Subcutaneous abdominal adipose tissue (tissue), 5 donors: ENCODE measurements around the gene CEMIP2.
"Not testable (repeated sequence)": the region's sequence is repeated elsewhere in the genome, so short reads cannot be mapped to it uniquely, and the experiment has no call there.

Experiments used
- H3K27ac ChIP-seq: one replicate; pipeline ENCODE4 v1.7.0; 2013; ENCODE audit warnings: low read depth, mild to moderate bottlenecking, inconsistent platforms, low read length, moderate library complexity
- H3K27me3 ChIP-seq, 5 donors: one replicate each; pipeline ENCODE4 v1.7.0; 2013; ENCODE audit warnings: low read length in 5 of 5, inconsistent platforms in 1 of 5; ENCODE audit not compliant: control insufficient read depth in 5 of 5, insufficient read depth in 4 of 5
- H3K36me3 ChIP-seq, 5 donors: one replicate each; pipeline ENCODE4 v1.7.0; 2013; ENCODE audit warnings: low read length in 5 of 5; ENCODE audit not compliant: control insufficient read depth in 5 of 5, insufficient read depth in 5 of 5
- H3K4me1 ChIP-seq, 5 donors: one replicate each; pipeline ENCODE4 v1.7.0; 2013; ENCODE audit warnings: low read length in 5 of 5, mild to moderate bottlenecking in 3 of 5, moderate library complexity in 1 of 5; ENCODE audit not compliant: control insufficient read depth in 5 of 5, insufficient read depth in 5 of 5
- H3K4me3 ChIP-seq, 5 donors: one replicate each; pipeline ENCODE4 v1.7.0; 2013; ENCODE audit warnings: low read length in 5 of 5, low read depth in 1 of 5
- H3K9ac ChIP-seq, 5 donors: one replicate each; pipeline ENCODE4 v1.7.0; 2013; ENCODE audit warnings: low read length in 5 of 5, mild to moderate bottlenecking in 4 of 5, moderate library complexity in 3 of 5
- H3K9me3 ChIP-seq, 5 donors: one replicate each; pipeline ENCODE4 v1.7.0; 2013; ENCODE audit warnings: low read length in 5 of 5; ENCODE audit not compliant: control insufficient read depth in 5 of 5
- donor health status: healthy.
- donor health status: healthy.
- donor health status: healthy.
- donor health status: healthy.
- donor health status: healthy.

The CEMIP2 gene

DNA sequence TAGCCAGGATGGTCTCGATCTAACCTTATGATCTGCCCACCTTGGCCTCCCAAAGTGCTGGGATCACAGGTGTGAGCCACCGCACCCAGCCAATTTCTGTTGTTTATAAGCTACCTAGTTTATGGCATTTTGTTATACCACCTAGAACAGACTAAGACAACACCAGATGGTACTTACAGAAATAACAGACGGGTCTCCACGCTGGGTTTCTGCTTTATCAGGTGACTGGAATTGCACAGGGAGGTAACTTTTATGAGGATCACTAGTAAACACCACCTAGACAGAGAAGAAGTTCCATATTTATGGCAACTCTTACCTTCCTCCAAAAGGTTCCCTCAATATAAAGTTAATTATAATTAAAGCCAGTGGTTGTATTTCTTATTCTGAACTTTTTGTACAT is 74.0 kb downstream of the CEMIP2 start:
- Histone ChIP-seq H3K27me3 (no peaks in the 10 kb centered on the region), H3K36me3 (peaks cover 19 to 52% (median 37%) of the 10 kb centered on the region in 5 donors), H3K4me3 (no peak overlapping the region), H3K4me1 (peaks cover 1 to 20% (median 17%) of the 10 kb centered on the region in 5 donors), H3K9me3 (no peaks in the 10 kb centered on the region), H3K27ac (no peak overlapping the region), H3K9ac (no peak overlapping the region)

- H3K27ac ChIP-seq = no peak overlapping the region
- no peaks in the 10 kb centered on the region for H3K27me3 ChIP-seq
- peaks cover 1 to 20% (median 17%) of the 10 kb centered on the region in 5 donors for H3K4me1 ChIP-seq
- no peak overlapping the region for H3K9ac ChIP-seq
- H3K4me3 ChIP-seq = no peak overlapping the region
- no peaks in the 10 kb centered on the region for H3K9me3 ChIP-seq
- peaks cover 23 to 52% (median 37%) of the 10 kb centered on the region in 5 donors for H3K36me3 ChIP-seq
These were observed 74.7 kb downstream of the CEMIP2 start for GRCh38 chr9:71693607-71694006.

- Histone ChIP-seq H3K36me3 (peaks cover 14 to 46% (median 32%) of the 10 kb centered on the region in 5 donors), H3K4me3 (no peak overlapping the region)
These were observed 76.0 kb downstream of the CEMIP2 start for GRCh38 chr9:71692337-71692736.

DNA sequence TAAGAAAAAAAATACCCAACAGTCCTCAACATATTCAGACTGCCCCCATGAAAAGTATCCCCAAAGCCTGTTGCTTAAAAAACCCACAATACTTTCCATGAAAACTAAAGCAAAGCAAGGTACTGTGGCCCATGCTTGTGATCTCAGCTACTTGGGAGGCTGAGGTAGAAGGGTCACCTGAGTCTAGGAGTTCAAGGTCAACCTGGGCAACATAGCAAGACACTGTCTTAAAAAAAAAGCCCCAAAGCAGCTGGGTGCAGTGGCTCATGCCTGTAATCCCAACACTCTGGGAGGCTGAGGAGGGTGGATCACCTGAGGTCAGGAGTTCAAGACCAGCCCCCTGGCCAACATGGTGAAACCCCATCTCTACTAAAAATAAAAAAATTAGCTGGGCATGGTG is 76.7 kb downstream of the CEMIP2 start:
- not testable (repeated sequence) for H3K9me3 ChIP-seq, H3K27me3 ChIP-seq, H3K9ac ChIP-seq, H3K27ac ChIP-seq, H3K4me3 ChIP-seq
- Histone ChIP-seq H3K4me1 (peaks cover 1 to 20% (median 17%) of the 10 kb centered on the region in 5 donors), H3K36me3 (peaks cover 14 to 41% (median 26%) of the 10 kb centered on the region in 5 donors)

More at GRCh38 chr9:71692337-71692736, 76.0 kb downstream of the CEMIP2 start:
- H3K9ac ChIP-seq = peak overlapping the region in 1 of 5 donors; percentile 11
- no peaks in the 10 kb centered on the region for H3K9me3 ChIP-seq
- H3K27me3 ChIP-seq = no peaks in the 10 kb centered on the region
- H3K4me1 ChIP-seq = peaks cover 1 to 20% (median 17%) of the 10 kb centered on the region in 5 donors
- H3K27ac ChIP-seq = no peak overlapping the region

DNA sequence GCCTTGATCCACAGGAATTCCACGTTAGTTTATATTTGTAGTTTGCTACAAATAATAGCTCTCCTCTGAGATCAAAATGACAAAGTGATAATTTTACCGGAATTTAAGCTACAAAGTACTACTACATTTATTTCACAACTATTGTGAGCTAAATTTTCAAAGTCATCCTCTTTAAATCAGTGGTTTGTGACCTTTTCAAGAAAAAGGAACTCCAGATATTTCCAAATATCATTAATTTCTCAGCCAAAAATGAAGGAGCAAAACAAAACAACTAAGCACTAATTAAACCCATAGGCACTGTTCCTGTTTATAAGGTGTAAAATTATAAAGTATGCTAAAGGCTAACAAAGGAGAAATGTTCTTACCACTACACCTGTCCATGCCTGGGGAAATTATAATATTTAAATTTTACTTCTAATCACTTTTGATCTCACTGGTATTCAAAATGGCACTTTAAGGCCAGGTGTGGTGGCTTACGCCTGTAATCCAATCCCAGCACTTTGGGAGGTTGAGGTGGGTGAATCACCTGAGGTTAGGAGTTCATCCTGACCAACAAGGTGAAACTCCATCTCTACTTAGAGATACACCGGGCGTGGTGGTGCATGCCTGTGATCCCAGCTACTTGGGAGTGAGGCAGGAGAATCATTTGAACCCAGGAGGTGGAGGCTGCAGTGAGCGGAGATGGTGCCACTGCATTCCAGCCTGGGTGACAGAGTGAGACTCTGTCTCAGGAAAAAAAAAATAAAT is 77.5 kb downstream of the CEMIP2 start:
- no peaks in the 10 kb centered on the region for H3K9me3 ChIP-seq
- no peak overlapping the region for H3K9ac ChIP-seq
- H3K4me3 ChIP-seq = no peak overlapping the region
- H3K27ac ChIP-seq = no peak overlapping the region
- H3K36me3 ChIP-seq = peaks cover 14 to 37% (median 25%) of the 10 kb centered on the region in 5 donors
- H3K27me3 ChIP-seq = no peaks in the 10 kb centered on the region
- H3K4me1 ChIP-seq = peaks cover 1 to 24% (median 17%) of the 10 kb centered on the region in 5 donors

GRCh38 chr9:71690063-71690688 is 78.1 kb downstream of the CEMIP2 start:
- Histone ChIP-seq H3K9ac (no peak overlapping the region), H3K9me3 (no peaks in the 10 kb centered on the region), H3K4me3 (no peak overlapping the region), H3K27me3 (no peaks in the 10 kb centered on the region), H3K36me3 (peaks cover 14 to 36% (median 25%) of the 10 kb centered on the region in 5 donors), H3K27ac (no peak overlapping the region), H3K4me1 (peaks cover 4 to 31% (median 20%) of the 10 kb centered on the region in 5 donors)

DNA sequence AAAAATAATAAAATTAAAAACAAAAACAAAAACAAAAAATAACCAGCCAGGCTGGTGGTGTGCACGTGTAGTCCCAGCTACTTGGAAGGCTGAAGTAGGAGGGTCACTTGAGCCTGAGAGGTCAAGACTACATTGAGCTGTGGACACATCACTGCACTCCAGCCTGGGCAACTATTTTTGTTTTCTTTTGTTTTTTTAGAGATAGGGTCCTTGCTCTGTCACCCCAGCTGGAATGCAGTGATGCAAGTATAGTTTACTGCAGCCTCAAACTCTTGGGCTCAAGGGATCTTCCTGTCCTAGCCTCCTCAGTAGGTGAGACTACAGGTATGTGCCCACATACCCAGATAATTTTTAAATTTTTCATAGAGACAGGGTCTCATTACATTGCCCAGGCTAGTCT is 80.6 kb downstream of the CEMIP2 start:
- Histone ChIP-seq H3K27ac (no peak overlapping the region), H3K9ac (no peak overlapping the region), H3K36me3 (peaks cover 12 to 37% (median 25%) of the 10 kb centered on the region in 5 donors), H3K4me3 (no peak overlapping the region), H3K27me3 (no peaks in the 10 kb centered on the region), H3K4me1 (peaks cover 4 to 44% (median 21%) of the 10 kb centered on the region in 5 donors), H3K9me3 (no peaks in the 10 kb centered on the region)

DNA sequence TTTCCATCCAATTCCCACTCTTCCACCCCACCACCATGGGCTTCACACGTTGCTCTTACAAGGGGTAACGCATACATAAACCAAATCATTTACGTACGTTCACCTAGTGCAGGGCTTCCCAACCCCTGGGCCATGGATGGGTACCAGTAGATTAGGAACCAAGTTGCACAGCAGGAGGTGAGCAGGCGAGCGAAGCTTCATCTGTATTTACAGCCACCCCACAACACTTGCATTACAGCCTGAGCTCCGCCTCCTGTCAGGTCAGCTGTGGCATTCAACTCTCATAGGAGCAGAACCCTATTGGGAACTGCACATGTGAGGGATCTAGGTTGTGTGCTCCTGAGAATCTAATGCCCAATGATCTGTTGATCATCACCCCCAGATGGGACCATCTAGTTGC is 82.3 kb downstream of the CEMIP2 start:
- H3K27ac ChIP-seq = peak overlapping the region; percentile 43
- no peaks in the 10 kb centered on the region for H3K9me3 ChIP-seq
- peaks cover 12 to 35% (median 25%) of the 10 kb centered on the region in 5 donors for H3K36me3 ChIP-seq
- no peaks in the 10 kb centered on the region for H3K27me3 ChIP-seq
- H3K9ac ChIP-seq = no peak overlapping the region
- peaks cover 3 to 49% (median 22%) of the 10 kb centered on the region in 5 donors for H3K4me1 ChIP-seq
- H3K4me3 ChIP-seq = no peak overlapping the region

DNA sequence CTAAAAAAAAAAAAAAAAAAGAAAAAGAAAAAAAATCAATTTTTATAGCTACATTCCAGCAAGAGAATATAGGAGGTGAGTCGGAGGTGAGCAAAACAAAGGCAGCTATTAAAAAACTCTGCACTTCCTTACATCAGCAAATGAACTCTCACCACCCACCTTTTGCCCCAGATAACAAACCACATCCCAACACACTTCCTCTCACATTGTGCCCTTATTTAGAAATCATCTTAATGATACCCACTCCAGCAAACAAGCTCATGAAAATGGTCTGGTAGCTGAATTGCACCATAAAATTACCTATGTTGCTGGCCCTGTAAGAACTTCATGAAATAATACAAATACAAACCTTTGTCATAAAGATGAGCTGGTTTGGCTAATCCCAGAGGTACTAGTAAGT is 82.9 kb downstream of the CEMIP2 start:
- H3K36me3 ChIP-seq = peaks cover 12 to 35% (median 25%) of the 10 kb centered on the region in 5 donors
- H3K9ac ChIP-seq = no peak overlapping the region
- peak overlapping the region; percentile 43 for H3K27ac ChIP-seq
- no peak overlapping the region for H3K4me3 ChIP-seq
- H3K4me1 ChIP-seq = peaks cover 3 to 53% (median 28%) of the 10 kb centered on the region in 5 donors
- no peaks in the 10 kb centered on the region for H3K9me3 ChIP-seq
- H3K27me3 ChIP-seq = no peaks in the 10 kb centered on the region

DNA sequence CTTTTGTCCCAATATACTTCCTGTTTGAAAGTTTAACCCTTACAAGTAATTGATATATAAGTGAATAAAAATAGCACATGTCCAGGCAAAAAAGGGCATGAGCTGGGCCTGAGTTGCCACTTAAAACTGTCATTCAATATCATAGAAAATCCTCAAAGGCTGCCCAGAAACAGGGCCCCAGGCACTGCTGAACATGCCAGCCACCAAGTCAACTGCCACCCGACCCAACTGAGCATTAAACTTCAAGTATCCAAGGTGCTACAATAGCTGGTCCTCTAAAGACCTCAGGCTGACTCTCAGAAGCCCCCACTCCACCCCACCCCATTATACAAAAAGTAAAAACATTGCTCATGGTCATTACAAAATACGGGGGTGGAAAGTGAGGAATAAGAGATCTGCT is 83.7 kb downstream of the CEMIP2 start:
- Histone ChIP-seq H3K9ac (no peak overlapping the region), H3K4me3 (no peak overlapping the region), H3K27ac (peak overlapping the region; percentile 43), H3K36me3 (peaks cover 10 to 29% (median 17%) of the 10 kb centered on the region in 5 donors), H3K27me3 (no peaks in the 10 kb centered on the region), H3K9me3 (no peaks in the 10 kb centered on the region), H3K4me1 (peaks cover 3 to 55% (median 36%) of the 10 kb centered on the region in 5 donors)
